ENCODE results near the gene NAIF1. TPM values are rescaled to one million over a fixed set of nuclear protein-coding genes. Genes with fewer than 3 reads are reported as not detected.

The NAIF1 gene
- total RNA-seq, 2 experiments from 2014 or later = 13.8 to 16.7 TPM

- Mint-ChIP-seq H3K27ac (no peak overlapping the region), H3K4me1 (peaks cover 40% of the 10 kb centered on the region), H3K36me3 (peaks cover 16% of the 10 kb centered on the region), H3K9me3 (ENCODE audit: low read depth) (no peaks in the 10 kb centered on the region), H3K27me3 (no peaks in the 10 kb centered on the region), H3K4me3 (no peak overlapping the region)
- DNase-seq = no peak
- CTCF ChIA-PET = interaction anchor here (1.0 to 2.4 kb wide), 5 partner anchors 8 to 146 kb away, joined by 3 to 10 read pairs (median 3); no protein-coding TSS in a partner anchor
- no peak for ATAC-seq
These were observed 21.3 kb upstream of the NAIF1 start for GRCh38 chr9:128088253-128088945.

- no peak for ATAC-seq
- CTCF ChIA-PET = interaction anchor here (1.1 to 2.4 kb wide), 7 partner anchors 8 to 145 kb away, joined by 3 to 10 read pairs (median 3); no protein-coding TSS in a partner anchor
- no peaks in the 10 kb centered on the region for H3K27me3 Mint-ChIP-seq
- H3K4me1 Mint-ChIP-seq = peaks cover 33% of the 10 kb centered on the region
- H3K9me3 Mint-ChIP-seq (ENCODE audit: low read depth) = no peaks in the 10 kb centered on the region
- no peak overlapping the region for H3K27ac Mint-ChIP-seq
- peaks cover 16% of the 10 kb centered on the region for H3K36me3 Mint-ChIP-seq
- no peak overlapping the region for H3K4me3 Mint-ChIP-seq
- DNase-seq = no peak
These were observed 20.1 kb upstream of the NAIF1 start for GRCh38 chr9:128087262-128087661.

GRCh38 chr9:128085943-128086342, 18.8 kb upstream of the NAIF1 start:
- H3K9me3 Mint-ChIP-seq (ENCODE audit: low read depth) = no peaks in the 10 kb centered on the region
- H3K4me3 Mint-ChIP-seq = no peak overlapping the region
- H3K36me3 Mint-ChIP-seq = peaks cover 16% of the 10 kb centered on the region
- H3K27ac Mint-ChIP-seq = peak overlapping the region; percentile 9
- H3K4me1 Mint-ChIP-seq = peaks cover 36% of the 10 kb centered on the region
- CTCF ChIA-PET = interaction anchor here (1.7 kb wide), 1 partner anchor 13 kb away, joined by 6 read pairs; no protein-coding TSS in a partner anchor
- no peaks in the 10 kb centered on the region for H3K27me3 Mint-ChIP-seq
- ATAC-seq = no peak
- no peak for DNase-seq

- DNase-seq (no peak), ATAC-seq (no peak)
- Mint-ChIP-seq H3K36me3 (peaks cover 16% of the 10 kb centered on the region), H3K4me3 (no peak overlapping the region), H3K27ac (no peak overlapping the region), H3K4me1 (peaks cover 36% of the 10 kb centered on the region), H3K9me3 (ENCODE audit: low read depth) (no peaks in the 10 kb centered on the region), H3K27me3 (no peaks in the 10 kb centered on the region)
- CTCF ChIA-PET = interaction anchor here (1.0 to 1.7 kb wide), 7 partner anchors 8 to 142 kb away, joined by 3 to 6 read pairs (median 3); no protein-coding TSS in a partner anchor
These were observed 17.6 kb upstream of the NAIF1 start for GRCh38 chr9:128084746-128085145.

GRCh38 chr9:128082151-128082550, 15.0 kb upstream of the NAIF1 start:
- H3K27me3 Mint-ChIP-seq = no peaks in the 10 kb centered on the region
- no peak for DNase-seq
- H3K4me3 Mint-ChIP-seq = no peak overlapping the region
- peaks cover 46% of the 10 kb centered on the region for H3K4me1 Mint-ChIP-seq
- H3K9me3 Mint-ChIP-seq (ENCODE audit: low read depth) = no peaks in the 10 kb centered on the region
- no peak overlapping the region for H3K27ac Mint-ChIP-seq
- ATAC-seq = no peak
- H3K36me3 Mint-ChIP-seq = peaks cover 26% of the 10 kb centered on the region
- CTCF ChIA-PET = interaction anchor here (0.9 to 1.6 kb wide), 5 partner anchors 25 to 140 kb away, joined by 3 read pairs; no protein-coding TSS in a partner anchor

- Mint-ChIP-seq H3K27me3 (no peaks in the 10 kb centered on the region), H3K9me3 (ENCODE audit: low read depth) (no peaks in the 10 kb centered on the region), H3K36me3 (peaks cover 31% of the 10 kb centered on the region), H3K4me1 (peaks cover 52% of the 10 kb centered on the region), H3K4me3 (no peak overlapping the region), H3K27ac (peak overlapping the region; percentile 47)
- CTCF ChIA-PET = interaction anchor here (1.0 to 1.6 kb wide), 4 partner anchors 8 to 139 kb away, joined by 3 read pairs; no protein-coding TSS in a partner anchor
- DNase-seq (no peak), ATAC-seq (no peak)
These were observed 13.9 kb upstream of the NAIF1 start for GRCh38 chr9:128081056-128081455.

GRCh38 chr9:128080206-128080605, 13.1 kb upstream of the NAIF1 start:
- H3K4me3 Mint-ChIP-seq = no peak overlapping the region
- H3K27ac Mint-ChIP-seq = no peak overlapping the region
- no peak for DNase-seq
- H3K27me3 Mint-ChIP-seq = no peaks in the 10 kb centered on the region
- no peaks in the 10 kb centered on the region for H3K9me3 Mint-ChIP-seq (ENCODE audit: low read depth)
- CTCF ChIA-PET = interaction anchor here (1.0 to 1.5 kb wide), 3 partner anchors 9 to 56 kb away, joined by 3 read pairs; no protein-coding TSS in a partner anchor
- H3K4me1 Mint-ChIP-seq = peaks cover 46% of the 10 kb centered on the region
- peaks cover 25% of the 10 kb centered on the region for H3K36me3 Mint-ChIP-seq
- ATAC-seq = no peak

- Mint-ChIP-seq H3K27ac (peak overlapping the region; percentile 65), H3K4me3 (no peak overlapping the region), H3K36me3 (peaks cover 24% of the 10 kb centered on the region), H3K27me3 (no peaks in the 10 kb centered on the region), H3K9me3 (ENCODE audit: low read depth) (no peaks in the 10 kb centered on the region), H3K4me1 (peaks cover 42% of the 10 kb centered on the region)
- CTCF ChIA-PET = interaction anchor here (0.7 to 1.8 kb wide), 7 partner anchors 9 to 136 kb away, joined by 3 to 10 read pairs (median 4); partner anchors contain the start of gene SLC25A25
- DNase-seq = no peak
- peak; percentile 29 for ATAC-seq
These were observed 11.6 kb upstream of the NAIF1 start for GRCh38 chr9:128078504-128079434.

- peak overlapping the region; percentile 65 for H3K27ac Mint-ChIP-seq
- ATAC-seq (peak; percentile 34), DNase-seq (no peak)
- CTCF ChIA-PET = interaction anchor here (0.6 to 1.8 kb wide), 5 partner anchors 9 to 700 kb away, joined by 3 to 10 read pairs (median 4); partner anchors contain the start of gene SLC25A25
- no peak overlapping the region for H3K4me3 Mint-ChIP-seq
- no peaks in the 10 kb centered on the region for H3K9me3 Mint-ChIP-seq (ENCODE audit: low read depth)
- peaks cover 44% of the 10 kb centered on the region for H3K4me1 Mint-ChIP-seq
- H3K36me3 Mint-ChIP-seq = peaks cover 26% of the 10 kb centered on the region
- H3K27me3 Mint-ChIP-seq = no peaks in the 10 kb centered on the region
These were observed 10.9 kb upstream of the NAIF1 start for GRCh38 chr9:128077847-128078503.

- Mint-ChIP-seq H3K9me3 (ENCODE audit: low read depth) (no peaks in the 10 kb centered on the region), H3K4me1 (peaks cover 46% of the 10 kb centered on the region), H3K36me3 (peaks cover 35% of the 10 kb centered on the region), H3K4me3 (no peak overlapping the region), H3K27ac (peak overlapping the region; percentile 28), H3K27me3 (no peaks in the 10 kb centered on the region)
- DNase-seq (no peak), ATAC-seq (no peak)
- CTCF ChIA-PET = interaction anchor here (1.3 to 2.4 kb wide), 7 partner anchors 12 to 123 kb away, joined by 3 to 13 read pairs (median 6); no protein-coding TSS in a partner anchor
These were observed 6.2 kb upstream of the NAIF1 start for GRCh38 chr9:128073253-128073886.

GRCh38 chr9:128072144-128073021, 5.3 kb upstream of the NAIF1 start:
- Mint-ChIP-seq H3K4me1 (peaks cover 36% of the 10 kb centered on the region), H3K9me3 (ENCODE audit: low read depth) (no peaks in the 10 kb centered on the region), H3K27me3 (no peaks in the 10 kb centered on the region), H3K27ac (peak overlapping the region; percentile 96), H3K36me3 (peaks cover 29% of the 10 kb centered on the region), H3K4me3 (peak overlapping the region; percentile 73)
- CTCF ChIA-PET = interaction anchor here (0.9 to 2.4 kb wide), 11 partner anchors 11 to 130 kb away, joined by 3 to 13 read pairs (median 4); no protein-coding TSS in a partner anchor
- ATAC-seq = no peak
- peak; percentile 60 for DNase-seq

Measured in activated CD8-positive, alpha-beta memory T cell treated with anti-CD3 and anti-CD28 coated beads, Interleukin-2, amount 10 ng/mL, durations not matched to agents 7 days and 5 days (primary cell).